ENCODE data around the gene LRRC18. TPM values are rescaled to one million over a fixed set of nuclear protein-coding genes. Genes with fewer than 3 reads are reported as not detected.

The LRRC18 gene
- total RNA-seq, 2 experiments from 2014 or later, result 0.16 TPM; not detected in 1

DNA sequence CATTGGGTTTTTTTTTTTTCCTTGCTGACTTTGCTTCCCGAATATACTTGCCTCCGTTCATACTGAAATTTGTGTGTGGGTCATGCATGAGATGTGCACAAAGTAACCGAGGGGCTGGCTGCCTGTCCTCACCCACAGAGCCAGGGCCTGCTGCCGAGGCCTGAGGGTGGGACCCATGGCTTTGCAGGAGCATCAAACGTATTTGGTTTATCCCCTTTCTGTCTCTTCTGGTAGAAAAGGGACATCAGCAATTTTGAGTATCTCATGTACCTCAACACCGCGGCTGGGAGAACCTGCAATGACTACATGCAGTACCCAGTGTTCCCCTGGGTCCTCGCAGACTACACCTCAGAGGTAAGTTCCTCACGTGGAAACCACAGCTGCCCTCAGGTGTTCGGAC lies 3.5 kb upstream of the LRRC18 start:
- no peaks in the 10 kb centered on the region for H3K9me3 Mint-ChIP-seq (ENCODE audit: insufficient read depth)
- no peaks in the 10 kb centered on the region for H3K36me3 Mint-ChIP-seq (ENCODE audit: low read depth)
- ATAC-seq (no peak), DNase-seq (no peak)
- CTCF ChIA-PET, result no interaction called here
- H3K4me1 Mint-ChIP-seq (ENCODE audit: low read depth), result no peaks in the 10 kb centered on the region
- no peak overlapping the region for H3K27ac Mint-ChIP-seq
- POLR2A ChIA-PET, result no interaction called here
- peaks cover 2% of the 10 kb centered on the region for H3K27me3 Mint-ChIP-seq (ENCODE audit: low read depth)
- H3K4me3 Mint-ChIP-seq, result no peak overlapping the region

DNA sequence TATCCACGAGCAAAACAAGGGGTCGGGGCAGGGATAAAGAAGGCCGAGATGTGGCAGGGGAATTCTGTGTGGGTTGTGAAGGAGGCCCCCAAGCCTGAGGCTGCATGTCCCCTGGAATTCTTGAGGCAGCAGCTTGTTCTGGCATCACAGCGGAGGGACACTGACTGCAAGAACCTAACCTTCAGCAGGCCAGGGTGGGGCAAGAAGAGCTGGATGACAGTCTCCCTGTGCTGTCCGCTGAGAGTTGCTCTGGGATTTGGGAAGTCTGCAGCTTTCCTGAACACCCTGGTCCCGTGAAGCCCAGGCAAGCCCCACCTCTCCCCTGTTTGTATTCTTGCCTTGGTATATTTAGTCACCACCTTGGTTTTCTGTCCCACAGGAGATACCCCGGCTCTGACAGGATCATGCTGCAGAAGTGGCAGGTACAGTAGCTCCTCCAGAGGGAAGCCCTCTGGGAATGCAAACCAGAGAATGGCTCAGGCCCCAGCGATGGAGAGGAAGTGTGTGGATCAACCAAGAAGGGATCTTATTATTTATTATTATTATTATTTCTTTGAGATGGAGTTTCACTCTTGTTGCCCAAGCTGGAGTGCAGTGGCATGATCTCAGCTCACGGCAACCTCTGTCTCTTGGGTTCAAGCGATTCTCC lies 1.9 kb upstream of the LRRC18 start:
- H3K36me3 Mint-ChIP-seq (ENCODE audit: low read depth), result no peaks in the 10 kb centered on the region

DNA sequence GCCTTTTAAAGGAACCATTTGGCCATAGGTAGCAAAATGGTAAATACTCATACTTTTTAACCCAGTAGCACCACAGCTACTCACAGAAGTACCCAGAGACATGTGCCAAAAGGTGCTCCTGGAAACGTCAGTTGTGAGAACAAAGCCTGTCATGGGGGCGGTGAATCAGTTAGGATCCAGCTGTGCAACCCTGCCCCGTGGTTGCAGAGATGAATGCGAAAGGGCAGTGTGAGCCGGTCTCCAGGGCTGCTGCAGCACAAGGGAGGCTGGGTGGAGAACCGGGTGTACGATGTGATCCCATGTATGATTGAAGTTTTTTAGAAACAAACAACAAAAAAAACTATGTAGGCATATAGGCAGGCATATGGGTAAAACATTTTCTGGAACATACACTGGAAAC lies 1.3 kb upstream of the LRRC18 start:
- POLR2A ChIA-PET, result no interaction called here
- peaks cover 2% of the 10 kb centered on the region for H3K27me3 Mint-ChIP-seq (ENCODE audit: low read depth)
- ATAC-seq (no peak), DNase-seq (no peak)
- H3K27ac Mint-ChIP-seq, result no peak overlapping the region
- H3K4me3 Mint-ChIP-seq, result no peak overlapping the region
- CTCF ChIA-PET, result no interaction called here
- H3K4me1 Mint-ChIP-seq (ENCODE audit: low read depth), result no peaks in the 10 kb centered on the region
- no peaks in the 10 kb centered on the region for H3K9me3 Mint-ChIP-seq (ENCODE audit: insufficient read depth)
- no peaks in the 10 kb centered on the region for H3K36me3 Mint-ChIP-seq (ENCODE audit: low read depth)

More for the DNA sequence above, 1.9 kb upstream of the LRRC18 start:
- no peak overlapping the region for H3K4me3 Mint-ChIP-seq
- no peak for DNase-seq
- POLR2A ChIA-PET, result no interaction called here
- no peak overlapping the region for H3K27ac Mint-ChIP-seq
- CTCF ChIA-PET, result no interaction called here
- ATAC-seq, result no peak
- peaks cover 2% of the 10 kb centered on the region for H3K27me3 Mint-ChIP-seq (ENCODE audit: low read depth)
- no peaks in the 10 kb centered on the region for H3K4me1 Mint-ChIP-seq (ENCODE audit: low read depth)
- no peaks in the 10 kb centered on the region for H3K9me3 Mint-ChIP-seq (ENCODE audit: insufficient read depth)

DNA sequence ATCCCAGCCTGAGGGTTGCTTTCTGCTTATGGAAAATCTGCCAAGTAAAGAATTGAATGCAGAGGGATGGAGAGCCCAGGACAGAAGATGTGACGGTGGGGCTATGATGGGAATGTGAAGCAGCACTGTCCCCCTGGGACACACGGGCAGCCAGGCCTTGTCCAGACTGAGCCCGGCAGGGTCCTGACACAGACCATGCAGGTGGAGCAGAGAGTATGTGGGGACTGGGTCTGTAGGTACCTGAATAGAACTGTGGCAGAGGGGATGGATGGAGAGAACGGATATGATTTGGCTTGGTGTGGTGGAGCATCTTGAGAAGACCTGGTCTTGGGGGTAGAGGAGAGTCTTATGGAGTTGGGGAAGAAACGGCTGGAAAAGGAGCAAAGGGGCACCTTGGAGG lies 732 bp upstream of the LRRC18 start:
- Mint-ChIP-seq H3K9me3 (ENCODE audit: insufficient read depth) (no peaks in the 10 kb centered on the region), H3K27ac (no peak overlapping the region), H3K36me3 (ENCODE audit: low read depth) (no peaks in the 10 kb centered on the region), H3K27me3 (ENCODE audit: low read depth) (peaks cover 2% of the 10 kb centered on the region), H3K4me1 (ENCODE audit: low read depth) (no peaks in the 10 kb centered on the region), H3K4me3 (no peak overlapping the region)
- CTCF ChIA-PET, result no interaction called here
- POLR2A ChIA-PET, result no interaction called here
- no peak for ATAC-seq
- DNase-seq, result no peak

DNA sequence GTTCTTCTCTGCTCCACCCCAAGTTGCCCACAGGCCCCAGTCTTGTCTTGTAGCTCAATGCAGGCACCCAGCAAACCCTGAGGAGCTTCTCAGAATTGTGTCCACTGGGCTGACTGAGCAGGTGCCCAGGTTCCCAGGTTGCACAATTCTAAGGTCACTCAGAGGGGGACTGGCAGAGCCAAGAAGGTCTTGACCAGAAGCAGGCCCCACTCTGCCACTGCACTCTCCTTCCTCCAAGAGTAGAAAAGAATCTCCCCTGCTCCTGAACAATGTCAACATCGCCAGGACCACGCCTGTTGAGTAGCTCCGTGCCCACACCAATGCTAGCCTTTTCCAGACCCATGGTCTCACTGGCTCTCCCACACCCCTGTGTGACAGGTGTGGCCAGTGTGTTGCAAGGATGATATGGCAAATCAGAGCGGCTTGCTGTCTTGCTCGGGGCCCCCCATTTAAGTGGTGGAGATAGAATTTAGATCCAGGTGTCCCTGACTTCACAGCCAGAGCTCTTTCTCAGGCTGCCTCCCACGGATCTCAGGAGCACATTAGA lies 577 bp downstream of the LRRC18 start:
- DNase-seq, result no peak
- no peaks in the 10 kb centered on the region for H3K9me3 Mint-ChIP-seq (ENCODE audit: insufficient read depth)
- no peak overlapping the region for H3K4me3 Mint-ChIP-seq
- H3K27ac Mint-ChIP-seq, result no peak overlapping the region
- POLR2A ChIA-PET, result no interaction called here
- H3K36me3 Mint-ChIP-seq (ENCODE audit: low read depth), result no peaks in the 10 kb centered on the region
- CTCF ChIA-PET, result no interaction called here
- H3K4me1 Mint-ChIP-seq (ENCODE audit: low read depth), result no peaks in the 10 kb centered on the region
- ATAC-seq, result no peak
- H3K27me3 Mint-ChIP-seq (ENCODE audit: low read depth), result peaks cover 2% of the 10 kb centered on the region

DNA sequence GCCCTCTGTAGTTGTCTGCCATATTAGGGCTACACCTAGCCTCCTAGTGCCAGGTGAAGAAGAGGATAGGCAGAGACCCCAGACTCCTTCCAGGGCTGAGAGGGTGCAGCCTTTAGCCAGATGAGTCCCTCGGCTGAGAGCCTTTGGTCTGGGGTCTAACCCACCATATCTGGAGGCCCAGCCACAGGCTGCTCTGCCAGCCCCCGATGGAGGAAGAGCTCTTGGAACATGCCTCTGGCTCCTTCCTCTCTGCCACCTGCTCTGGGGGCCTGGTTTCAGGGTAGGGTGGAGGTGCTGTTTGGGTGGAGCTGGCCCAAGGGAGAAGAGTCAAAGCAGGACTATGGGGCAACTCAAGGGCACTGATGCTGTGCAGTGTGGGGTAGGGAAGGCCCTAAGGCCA lies 1.4 kb downstream of the LRRC18 start:
- H3K9me3 Mint-ChIP-seq (ENCODE audit: insufficient read depth), result no peaks in the 10 kb centered on the region
- H3K4me1 Mint-ChIP-seq (ENCODE audit: low read depth), result no peaks in the 10 kb centered on the region
- no peak overlapping the region for H3K4me3 Mint-ChIP-seq
- H3K36me3 Mint-ChIP-seq (ENCODE audit: low read depth), result no peaks in the 10 kb centered on the region
- ChIA-PET CTCF (no interaction called here), POLR2A (no interaction called here)
- no peak for DNase-seq
- H3K27me3 Mint-ChIP-seq (ENCODE audit: low read depth), result peaks cover 2% of the 10 kb centered on the region
- no peak overlapping the region for H3K27ac Mint-ChIP-seq
- no peak for ATAC-seq

DNA sequence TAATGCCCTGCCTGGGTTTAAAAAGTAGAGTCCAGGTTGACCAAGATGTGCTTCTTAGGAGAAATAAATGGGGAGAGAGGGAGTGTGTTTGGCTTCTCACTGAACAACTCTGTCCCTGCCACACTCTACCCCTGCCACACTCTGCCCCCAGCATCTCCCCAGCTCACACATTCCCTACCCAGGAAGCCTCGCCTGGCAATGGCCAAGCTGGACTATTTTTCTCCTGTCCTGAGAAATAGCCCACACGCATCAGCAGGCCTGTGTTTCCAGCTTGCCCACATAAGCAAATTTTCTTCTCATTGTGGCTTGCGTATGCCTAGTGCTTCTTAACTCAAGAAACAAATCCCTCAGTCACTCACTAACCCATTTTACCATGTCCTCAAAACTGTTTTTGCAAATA lies 1.8 kb downstream of the LRRC18 start:
- no peak overlapping the region for H3K4me3 Mint-ChIP-seq
- ATAC-seq (no peak), DNase-seq (no peak)
- no peak overlapping the region for H3K27ac Mint-ChIP-seq
- ChIA-PET CTCF (no interaction called here), POLR2A (no interaction called here)
- no peaks in the 10 kb centered on the region for H3K36me3 Mint-ChIP-seq (ENCODE audit: low read depth)
- peaks cover 2% of the 10 kb centered on the region for H3K27me3 Mint-ChIP-seq (ENCODE audit: low read depth)
- no peaks in the 10 kb centered on the region for H3K4me1 Mint-ChIP-seq (ENCODE audit: low read depth)
- no peaks in the 10 kb centered on the region for H3K9me3 Mint-ChIP-seq (ENCODE audit: insufficient read depth)

DNA sequence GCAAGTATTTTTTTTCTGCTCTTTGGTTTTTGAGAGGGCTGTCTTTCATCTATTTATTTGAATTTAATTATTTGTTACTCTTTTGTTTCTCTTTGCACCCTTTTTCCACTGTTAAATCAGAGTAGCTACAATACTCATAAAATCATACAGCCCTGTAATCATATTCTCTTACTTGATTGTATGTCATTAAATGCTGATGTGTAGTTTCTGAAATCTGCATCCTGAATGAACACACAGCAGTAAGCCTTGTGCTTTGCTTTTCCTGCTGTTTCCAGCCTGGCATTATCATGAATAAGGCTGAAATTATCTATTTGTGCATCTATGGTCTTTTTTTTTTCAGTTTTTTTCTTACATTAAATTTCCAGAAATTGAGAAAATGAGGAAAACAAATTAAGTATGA lies 4.1 kb downstream of the LRRC18 start:
- H3K4me1 Mint-ChIP-seq (ENCODE audit: low read depth), result no peaks in the 10 kb centered on the region

DNA sequence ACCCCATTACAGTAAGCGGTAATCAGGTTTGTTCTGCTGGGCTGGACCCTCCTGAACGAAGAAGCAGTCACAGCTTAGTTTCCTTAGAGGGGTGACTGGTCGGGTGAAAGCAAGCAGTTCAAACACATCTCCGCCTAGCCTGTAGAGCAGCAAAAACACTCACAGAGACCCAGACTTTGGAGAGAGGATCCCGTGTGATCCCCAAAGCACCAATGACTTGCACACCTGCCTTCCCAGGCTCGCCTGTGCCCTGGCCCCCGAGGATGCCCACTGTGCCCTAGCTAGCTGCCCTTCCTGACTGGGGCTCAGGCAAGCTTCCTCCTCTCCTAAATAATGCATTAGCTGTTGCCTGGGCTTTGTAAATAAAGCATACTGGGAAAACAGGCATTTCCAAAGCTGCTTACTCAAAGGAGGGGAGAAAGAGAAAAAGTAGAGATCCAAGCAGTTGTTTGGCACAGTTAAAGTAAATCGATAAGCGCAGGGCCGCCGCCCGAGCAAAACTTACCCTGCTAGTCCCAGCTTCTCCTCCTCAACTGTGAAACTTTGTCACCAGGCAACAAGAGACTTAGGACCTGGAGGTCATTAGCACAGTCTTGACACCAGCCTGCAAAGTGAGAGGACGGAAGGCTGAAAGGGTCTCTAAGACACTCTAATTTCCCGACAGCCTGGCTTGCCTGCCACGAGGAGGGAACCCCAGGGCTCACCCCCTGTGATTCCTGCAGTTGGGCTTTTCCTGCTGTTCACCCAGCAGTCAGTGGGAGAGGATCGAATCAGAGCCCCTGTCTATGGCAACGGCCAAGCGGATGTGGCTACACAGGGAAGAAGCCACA lies 4.8 kb downstream of the LRRC18 start:
- H3K27ac Mint-ChIP-seq, result no peak overlapping the region
- no peaks in the 10 kb centered on the region for H3K36me3 Mint-ChIP-seq (ENCODE audit: low read depth)
- no peak for DNase-seq
- ChIA-PET CTCF (no interaction called here), POLR2A (no interaction called here)
- H3K9me3 Mint-ChIP-seq (ENCODE audit: insufficient read depth), result no peaks in the 10 kb centered on the region
- peaks cover 2% of the 10 kb centered on the region for H3K27me3 Mint-ChIP-seq (ENCODE audit: low read depth)
- H3K4me3 Mint-ChIP-seq, result no peak overlapping the region
- no peak for ATAC-seq
- H3K4me1 Mint-ChIP-seq (ENCODE audit: low read depth), result no peaks in the 10 kb centered on the region

More for the DNA sequence above, 4.1 kb downstream of the LRRC18 start:
- H3K27ac Mint-ChIP-seq, result no peak overlapping the region
- DNase-seq (no peak), ATAC-seq (no peak)
- no peaks in the 10 kb centered on the region for H3K9me3 Mint-ChIP-seq (ENCODE audit: insufficient read depth)
- no peak overlapping the region for H3K4me3 Mint-ChIP-seq
- ChIA-PET CTCF (no interaction called here), POLR2A (no interaction called here)
- no peaks in the 10 kb centered on the region for H3K36me3 Mint-ChIP-seq (ENCODE audit: low read depth)
- peaks cover 2% of the 10 kb centered on the region for H3K27me3 Mint-ChIP-seq (ENCODE audit: low read depth)

DNA sequence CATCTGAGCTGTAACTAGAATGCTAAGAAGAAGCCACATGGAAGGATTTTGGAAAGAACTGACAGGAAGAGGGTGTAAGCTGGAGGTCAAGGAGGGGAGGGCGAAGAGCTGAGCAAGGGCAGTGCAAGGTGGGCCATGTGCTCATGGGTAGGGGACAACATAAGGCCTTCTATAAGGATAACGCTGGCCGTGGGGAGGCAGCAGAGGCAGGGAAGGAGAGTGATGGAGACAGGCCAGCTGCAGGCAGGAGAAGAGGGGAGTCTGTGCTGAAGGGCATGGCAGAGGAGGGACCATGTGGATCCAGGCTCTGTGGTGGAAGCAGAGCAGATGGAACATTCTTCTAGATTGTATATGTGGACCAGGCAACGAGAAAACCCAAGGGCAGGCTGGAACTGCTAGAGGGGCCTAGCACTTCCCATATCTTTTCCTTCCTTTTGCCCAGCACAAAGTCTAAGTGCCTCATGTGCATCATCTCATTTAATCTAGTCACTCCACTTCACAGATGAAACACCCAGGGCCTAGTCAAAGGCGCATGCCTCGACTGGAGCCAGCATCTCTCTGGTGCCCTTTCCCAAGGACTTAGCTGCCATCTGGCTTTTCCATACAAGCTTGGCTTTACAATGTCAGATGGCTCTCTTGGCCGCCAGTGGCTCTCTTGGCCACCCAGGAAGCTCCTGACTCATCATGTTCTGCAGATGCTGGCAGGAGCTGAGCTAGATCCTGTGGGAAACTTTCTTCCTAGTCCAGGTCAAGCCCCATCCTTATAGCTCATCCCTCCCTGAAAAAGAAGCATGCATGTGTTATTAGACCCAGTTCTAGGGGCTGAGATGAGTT lies 6.6 kb downstream of the LRRC18 start:
- Mint-ChIP-seq H3K4me1 (ENCODE audit: low read depth) (no peaks in the 10 kb centered on the region), H3K9me3 (ENCODE audit: insufficient read depth) (no peaks in the 10 kb centered on the region), H3K27ac (no peak overlapping the region), H3K27me3 (ENCODE audit: low read depth) (peaks cover 5% of the 10 kb centered on the region), H3K36me3 (ENCODE audit: low read depth) (no peaks in the 10 kb centered on the region), H3K4me3 (no peak overlapping the region)
- CTCF ChIA-PET, result no interaction called here
- ATAC-seq (no peak), DNase-seq (no peak)
- POLR2A ChIA-PET, result no interaction called here

DNA sequence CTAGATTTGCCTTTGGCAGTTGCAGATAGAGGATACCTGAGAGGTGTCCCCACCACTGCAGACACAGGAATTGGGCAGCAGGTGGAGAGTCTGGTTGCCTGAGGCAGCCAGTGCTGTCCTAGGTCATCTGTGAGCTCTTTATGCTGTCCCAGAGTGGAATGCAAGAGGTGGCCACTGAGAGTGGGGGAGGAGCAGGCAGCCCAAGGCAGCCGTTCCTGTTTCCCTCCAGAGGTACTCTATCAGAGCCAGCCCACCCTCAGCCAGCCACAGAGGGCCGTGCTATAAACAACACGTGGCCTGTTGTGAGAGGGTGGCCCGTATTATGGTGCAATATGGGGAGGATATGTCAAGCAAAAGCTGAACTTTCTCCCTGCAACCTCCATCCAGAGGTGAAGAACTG lies 8.5 kb downstream of the LRRC18 start:
- no peaks in the 10 kb centered on the region for H3K9me3 Mint-ChIP-seq (ENCODE audit: insufficient read depth)
- ATAC-seq (no peak), DNase-seq (no peak)
- H3K27me3 Mint-ChIP-seq (ENCODE audit: low read depth), result peaks cover 5% of the 10 kb centered on the region
- no peaks in the 10 kb centered on the region for H3K36me3 Mint-ChIP-seq (ENCODE audit: low read depth)
- no peak overlapping the region for H3K27ac Mint-ChIP-seq
- H3K4me3 Mint-ChIP-seq, result no peak overlapping the region
- ChIA-PET CTCF (no interaction called here), POLR2A (no interaction called here)
- H3K4me1 Mint-ChIP-seq (ENCODE audit: low read depth), result no peaks in the 10 kb centered on the region

DNA sequence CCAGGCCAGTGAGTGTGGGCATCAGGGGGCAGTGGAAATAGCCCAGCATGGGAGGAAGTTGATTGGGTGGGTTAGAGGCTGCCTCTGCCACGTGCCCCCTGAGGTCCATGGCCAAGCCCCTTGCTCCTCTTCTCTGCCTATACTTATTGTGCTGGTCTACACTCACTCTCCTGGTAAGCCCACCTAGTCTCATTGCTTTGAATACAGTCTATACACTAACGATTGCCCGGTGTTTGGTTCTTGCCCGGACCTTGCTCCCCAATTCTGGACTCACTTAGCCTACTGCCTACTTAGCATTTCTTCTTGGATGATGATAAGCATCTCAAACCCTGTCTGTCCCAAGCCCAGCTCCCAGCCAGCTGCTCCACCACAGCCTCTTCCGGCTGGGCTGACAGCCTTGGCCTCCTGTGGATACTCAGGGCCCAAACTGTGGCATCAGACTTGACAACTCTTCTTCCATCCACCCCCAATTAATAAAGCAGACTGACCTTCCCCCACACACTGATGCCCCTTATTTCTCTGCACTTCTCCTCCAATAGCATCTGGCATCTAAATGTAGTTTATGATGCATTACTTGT lies 10.1 kb downstream of the LRRC18 start:
- Mint-ChIP-seq H3K9me3 (ENCODE audit: insufficient read depth) (no peaks in the 10 kb centered on the region), H3K36me3 (ENCODE audit: low read depth) (no peaks in the 10 kb centered on the region), H3K4me1 (ENCODE audit: low read depth) (no peaks in the 10 kb centered on the region), H3K4me3 (no peak overlapping the region), H3K27me3 (ENCODE audit: low read depth) (peaks cover 5% of the 10 kb centered on the region), H3K27ac (no peak overlapping the region)
- ChIA-PET POLR2A (no interaction called here), CTCF (no interaction called here)
- ATAC-seq (no peak), DNase-seq (no peak)
